Motor neuron (in vitro differentiated cells): ENCODE measurements around the gene UBE2H. TPM values are rescaled to one million over a fixed set of nuclear protein-coding genes. Genes with fewer than 3 reads are reported as not detected.

Experiments used
- ATAC-seq, 8 experiments: fragments of 200-7000 bp; cut with Tn5 transposase; replicated peaks in 6 of 8; 2 replicates each; pipeline ENCODE4 v1.8.0; 2021; ENCODE audit warnings: mild to moderate bottlenecking in 8 of 8, moderate library complexity in 8 of 8
- H3K27ac ChIP-seq, 2 donors: fragments of 250-450 bp; sonication (Bioruptor Pico); 2 replicates each; pipeline ENCODE4 v1.9.0; 2021; ENCODE audit warnings: antibody characterized with exemption in 2 of 2, mild to moderate bottlenecking in 2 of 2, moderate library complexity in 1 of 2
- H3K4me1 ChIP-seq, 2 donors: fragments of 250-450 bp; sonication (Bioruptor Pico); replicated peaks in 1 of 2; 2 replicates each; pipeline ENCODE4 v1.6.1; 2021; ENCODE audit warnings: antibody characterized with exemption in 2 of 2, mild to moderate bottlenecking in 2 of 2, moderate library complexity in 1 of 2
- H3K4me3 ChIP-seq, 5 donors: fragments of 250-450 bp; sonication (Bioruptor Pico); 2 replicates each; pipeline ENCODE4 v1.9.0; 2021; ENCODE audit warnings: antibody characterized with exemption in 5 of 5, mild to moderate bottlenecking in 5 of 5, moderate library complexity in 4 of 5
- WGBS, 10 experiments: fragments of 450-650 bp; shearing (Covaris generic); methylation state at CpG; one replicate each; pipeline ENCODE4 v1.0.0; 2022; 5-methylcytosine and 5-hydroxymethylcytosine counted together
- in situ Hi-C, 9 experiments: fragments of 400-800 bp; cut with MboI; loops; one replicate each; pipeline ENCODE4 v1.15.0; 2021; ENCODE audit warnings: low sequenced_read_pairs in 9 of 9, low pct_unique_long_range_greater_than_20kb in 2 of 9; ENCODE audit not compliant: unreplicated experiment in 9 of 9
- total RNA-seq, 8 experiments: library from RNA; unstranded; fragments of 300-600 nt; gene quantifications; 2 replicates each; pipeline versions ENCODE4 v1.2.3 to v1.2.4, GENCODE V29; 2022

Gene UBE2H
- total RNA-seq, 8 experiments from 2014 or later = 29.4 to 114 (median 47.6) TPM

GRCh38 chr7:129785685-129786514 is 166.9 kb downstream of the UBE2H start:
- 0 to 40% (median 6%) methylated on average over 3 to 30 of the region's 44 CpGs; no CpG with 5 or more reads in 3 of the 10 experiments for WGBS, 10 experiments
- Histone ChIP-seq H3K4me1 (peaks cover 4 to 21% of the 10 kb centered on the region in 2 donors), H3K4me3 (no peak overlapping the region), H3K27ac (no peak overlapping the region)
- peak in 4 of 8 experiments; percentile 11 to 45 (median 29) for ATAC-seq
- in situ Hi-C loops = no loop called here

GRCh38 chr7:129784783-129785684 is 167.7 kb downstream of the UBE2H start:
- no peak for ATAC-seq
- no peak overlapping the region for H3K4me3 ChIP-seq
- 0 to 19% (median 9%) methylated on average over 3 to 16 of the region's 37 CpGs; no CpG with 5 or more reads in 1 of the 10 experiments for WGBS, 10 experiments
- in situ Hi-C loops = no loop called here
- peaks cover 4 to 21% of the 10 kb centered on the region in 2 donors for H3K4me1 ChIP-seq
- no peak overlapping the region for H3K27ac ChIP-seq

- 0 to 67% (median 18%) methylated on average over 1 to 14 of the region's 25 CpGs; no CpG with 5 or more reads in 2 of the 10 experiments for WGBS, 10 experiments
- in situ Hi-C loops = no loop called here
- Histone ChIP-seq H3K4me3 (no peak overlapping the region), H3K27ac (no peak overlapping the region), H3K4me1 (peaks cover 4 to 21% of the 10 kb centered on the region in 2 donors)
- ATAC-seq = no peak
Measured at GRCh38 chr7:129784437-129784782, 168.3 kb downstream of the UBE2H start.

GRCh38 chr7:129783584-129783919 is 169.2 kb downstream of the UBE2H start:
- in situ Hi-C loops = no loop called here
- ATAC-seq = no peak
- no peak overlapping the region for H3K4me3 ChIP-seq

GRCh38 chr7:129782818-129783583 is 169.8 kb downstream of the UBE2H start:
- in situ Hi-C loops = no loop called here
- WGBS, 10 experiments = 0 to 37% (median 3%) methylated on average over 1 to 26 of the region's 42 CpGs; no CpG with 5 or more reads in 2 of the 10 experiments
- H3K27ac ChIP-seq = no peak overlapping the region
- ATAC-seq = no peak
- no peak overlapping the region for H3K4me3 ChIP-seq
- peaks cover 0 to 10% of the 10 kb centered on the region in 2 donors for H3K4me1 ChIP-seq

More at GRCh38 chr7:129783584-129783919, 169.2 kb downstream of the UBE2H start:
- WGBS, 10 experiments = 0 to 46% (median 15%) methylated on average over 1 to 7 of the region's 10 CpGs
- no peak overlapping the region for H3K27ac ChIP-seq
- H3K4me1 ChIP-seq = peaks cover under 1 to 13% of the 10 kb centered on the region in 2 donors

GRCh38 chr7:129781928-129782817 is 170.6 kb downstream of the UBE2H start:
- Histone ChIP-seq H3K4me1 (peaks cover 0 to 10% of the 10 kb centered on the region in 2 donors), H3K4me3 (no peak overlapping the region), H3K27ac (no peak overlapping the region)
- WGBS, 10 experiments = 0 to 34% (median 13%) methylated on average over 3 to 13 of the region's 73 CpGs; no CpG with 5 or more reads in 5 of the 10 experiments
- ATAC-seq = no peak
- in situ Hi-C loops = no loop called here

GRCh38 chr7:129780974-129781927 is 171.5 kb downstream of the UBE2H start:
- H3K4me1 ChIP-seq = peaks cover 0 to 10% of the 10 kb centered on the region in 2 donors
- H3K27ac ChIP-seq = no peak overlapping the region
- H3K4me3 ChIP-seq = peak overlapping the region in 1 of 5 donors; percentile 22
- WGBS, 10 experiments = 0 to 30% (median 0%) methylated on average over 2 to 7 of the region's 55 CpGs; no CpG with 5 or more reads in 6 of the 10 experiments
- ATAC-seq = peak in 5 of 8 experiments; percentile 3 to 23 (median 5)
- in situ Hi-C loops = no loop called here

Other genes starting within 250 kb of the UBE2H start
- 10 to 100 TPM; 12.3 to 26.1 (median 17.2) TPM for gene ZC3HC1, start 98.4 kb upstream of the UBE2H start, total RNA-seq
- 10 to 100 TPM; 22.8 to 61.0 (median 40.5) TPM for gene KLHDC10, start 117.6 kb upstream of the UBE2H start, total RNA-seq